ENCODE measurements around the gene CDKN3.
"Not testable (repeated sequence)": the region's sequence is repeated elsewhere in the genome, so short reads cannot be mapped to it uniquely, and the experiment has no call there.

Gene CDKN3

DNA sequence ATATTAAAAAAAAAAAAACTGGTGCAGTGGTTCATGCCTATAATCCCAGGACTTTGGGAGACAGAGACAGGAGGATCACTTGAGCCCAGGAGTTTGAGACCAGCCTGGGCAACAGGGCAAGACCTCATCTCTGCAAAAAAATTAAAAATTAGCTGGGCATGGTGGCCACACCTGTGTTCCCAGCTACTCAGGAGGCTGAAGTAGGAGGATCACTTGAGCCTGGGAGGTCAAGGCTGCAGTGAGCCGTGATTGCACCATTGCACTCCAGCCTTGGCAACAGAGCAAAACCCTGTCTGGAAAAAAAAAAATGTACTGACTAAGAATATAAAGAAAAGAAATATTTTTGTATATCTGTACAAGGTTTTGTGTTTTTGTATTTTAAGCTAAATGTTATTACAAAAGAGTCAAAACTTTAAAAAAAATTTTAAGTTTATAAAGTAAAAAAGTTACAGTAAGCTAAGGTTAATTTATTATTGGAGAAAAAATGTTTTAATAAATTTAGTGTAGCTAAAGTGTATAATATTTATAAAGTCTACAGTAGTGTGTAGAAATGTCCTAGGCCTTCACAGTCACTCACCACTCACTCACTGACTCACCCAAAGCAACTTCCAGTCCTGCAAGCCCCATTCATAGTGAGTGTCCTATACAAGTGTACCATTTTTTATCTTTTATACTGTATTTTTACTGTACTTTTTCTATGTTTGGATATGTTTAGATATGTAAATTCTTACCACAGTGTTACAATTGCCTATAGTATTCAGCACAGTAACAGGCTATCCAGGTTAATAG, 60.2 kb downstream of the CDKN3 start:
- not testable (repeated sequence) for DNase-seq (ENCODE audit: low read depth in 2 of 2)

DNA sequence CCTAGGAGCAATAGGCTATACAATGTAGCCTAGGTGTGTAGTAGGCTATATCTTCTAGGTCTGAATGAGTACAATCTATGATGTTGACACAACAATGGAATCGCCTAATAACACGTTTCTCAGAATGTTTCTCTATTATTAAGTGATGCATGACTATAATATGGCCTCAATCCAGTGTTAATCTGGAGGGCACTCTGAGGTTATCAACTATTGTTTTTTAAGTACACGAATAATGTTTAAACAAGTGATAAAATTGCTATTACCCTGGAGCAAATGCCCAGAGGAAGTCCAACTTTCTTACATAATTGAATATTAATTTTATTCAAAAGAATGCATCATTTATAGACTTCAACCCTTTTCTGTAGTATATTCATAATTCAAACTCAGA, 60.8 kb downstream of the CDKN3 start:
- DNase-seq (ENCODE audit: low read depth in 2 of 2): no peak

DNA sequence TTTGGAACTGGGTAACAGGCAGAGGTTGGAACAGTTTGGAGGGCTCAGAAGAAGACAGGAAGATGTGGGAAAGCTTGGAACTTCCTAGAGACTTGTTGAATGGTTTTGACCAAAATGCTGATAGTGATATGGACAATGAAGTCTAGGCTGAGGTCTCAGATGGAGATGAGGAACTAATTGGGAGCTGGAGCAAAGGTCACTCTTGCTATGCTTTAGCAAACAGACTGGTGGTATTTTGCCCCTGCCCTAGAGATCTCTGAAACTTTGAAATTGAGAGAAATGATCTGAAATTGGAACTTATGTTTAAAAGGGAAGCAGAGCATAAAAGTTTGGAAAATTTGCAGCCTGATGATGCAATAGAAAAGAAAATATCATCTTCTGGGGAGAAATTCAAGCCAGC, 61.7 kb downstream of the CDKN3 start:
- DNase-seq (ENCODE audit: low read depth in 2 of 2): not testable (repeated sequence)

DNA sequence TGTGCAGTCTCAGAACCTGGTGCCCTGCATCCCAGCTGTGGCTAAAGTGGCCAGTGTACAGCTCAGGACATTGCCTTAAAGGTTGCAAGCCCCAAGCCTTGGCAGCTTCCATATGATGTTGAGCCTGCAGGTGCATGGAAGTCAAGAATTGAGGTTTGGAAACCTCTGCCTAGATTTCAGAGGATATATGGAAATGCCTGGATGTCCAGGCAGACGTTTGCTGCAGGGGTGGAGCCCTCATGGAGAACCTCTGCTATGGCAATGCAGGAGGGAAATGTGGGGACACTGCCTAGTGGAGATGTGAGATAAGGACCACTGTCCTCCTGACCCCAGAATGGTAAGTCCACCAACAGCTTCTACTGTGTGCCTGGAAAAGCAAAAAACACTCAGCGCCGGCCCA, 62.3 kb downstream of the CDKN3 start:
- no peak for DNase-seq (ENCODE audit: low read depth in 2 of 2)

DNA sequence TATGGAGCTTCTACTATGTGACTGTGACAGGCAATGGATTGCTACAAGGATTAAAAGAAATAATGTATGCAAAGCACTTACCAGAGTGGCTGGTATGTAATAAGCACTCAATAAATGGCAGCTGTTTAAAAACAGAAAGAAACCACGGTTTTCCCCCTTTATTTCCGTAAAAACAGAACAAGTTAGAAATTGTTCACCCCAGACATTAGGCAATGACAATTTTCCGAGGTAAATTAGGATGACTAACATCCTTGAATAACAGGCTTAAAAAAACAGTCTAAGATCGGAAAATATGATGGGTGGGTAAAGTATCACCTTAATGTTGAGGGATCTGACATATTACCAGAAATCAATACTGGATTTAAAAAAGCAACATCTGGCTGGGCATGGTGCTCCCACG, 65.2 kb downstream of the CDKN3 start:
- DNase-seq (ENCODE audit: low read depth in 2 of 2): no peak

DNA sequence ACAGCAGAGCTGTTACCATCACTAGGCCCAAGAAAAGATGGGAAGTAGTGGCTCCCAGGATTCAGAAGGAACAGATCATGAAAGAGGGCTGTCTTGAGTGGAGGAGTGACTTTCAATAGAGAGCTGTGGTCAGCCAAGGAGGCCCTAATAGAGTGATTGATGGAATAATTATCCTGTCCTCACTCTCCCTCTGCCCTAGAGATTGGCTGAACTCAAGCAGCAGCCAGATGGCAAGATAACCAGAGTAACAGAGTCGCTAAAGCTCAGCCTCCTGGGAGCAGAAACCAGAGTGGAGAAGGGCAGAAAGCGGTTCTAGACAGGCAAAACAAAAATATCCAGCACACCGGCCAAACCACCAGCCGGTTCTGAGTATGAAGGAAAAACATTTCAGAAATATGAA, 68.8 kb downstream of the CDKN3 start:
- no peak for DNase-seq (ENCODE audit: low read depth in 2 of 2)

DNA sequence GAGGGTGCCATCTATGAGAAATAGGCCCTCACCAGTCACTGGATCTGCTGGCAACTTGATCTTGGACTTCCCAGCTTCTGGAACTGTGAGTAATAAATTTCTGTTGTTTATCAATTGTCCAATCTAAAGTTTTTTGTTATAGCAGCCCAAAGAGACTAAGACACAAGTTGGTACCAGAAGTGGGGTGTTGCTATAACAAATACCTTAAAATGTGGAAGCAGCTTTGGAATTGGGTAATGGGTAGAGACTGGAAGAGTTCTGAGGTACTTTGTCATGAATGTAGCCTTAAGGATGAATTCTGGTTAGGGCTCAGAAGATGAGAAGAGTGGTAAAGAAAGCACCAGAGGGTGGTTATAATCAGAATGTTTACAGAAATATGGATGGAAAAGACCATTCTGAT, 70.5 kb downstream of the CDKN3 start:
- no peak for DNase-seq (ENCODE audit: low read depth in 2 of 2)
